ENCODE measurements around the gene SLC30A4. TPM values are rescaled to one million over a fixed set of nuclear protein-coding genes. Genes with fewer than 3 reads are reported as not detected.

Gene SLC30A4, protein sequence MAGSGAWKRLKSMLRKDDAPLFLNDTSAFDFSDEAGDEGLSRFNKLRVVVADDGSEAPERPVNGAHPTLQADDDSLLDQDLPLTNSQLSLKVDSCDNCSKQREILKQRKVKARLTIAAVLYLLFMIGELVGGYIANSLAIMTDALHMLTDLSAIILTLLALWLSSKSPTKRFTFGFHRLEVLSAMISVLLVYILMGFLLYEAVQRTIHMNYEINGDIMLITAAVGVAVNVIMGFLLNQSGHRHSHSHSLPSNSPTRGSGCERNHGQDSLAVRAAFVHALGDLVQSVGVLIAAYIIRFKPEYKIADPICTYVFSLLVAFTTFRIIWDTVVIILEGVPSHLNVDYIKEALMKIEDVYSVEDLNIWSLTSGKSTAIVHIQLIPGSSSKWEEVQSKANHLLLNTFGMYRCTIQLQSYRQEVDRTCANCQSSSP
- 4.5 and 8.3 TPM in 2 replicates for total RNA-seq

DNA sequence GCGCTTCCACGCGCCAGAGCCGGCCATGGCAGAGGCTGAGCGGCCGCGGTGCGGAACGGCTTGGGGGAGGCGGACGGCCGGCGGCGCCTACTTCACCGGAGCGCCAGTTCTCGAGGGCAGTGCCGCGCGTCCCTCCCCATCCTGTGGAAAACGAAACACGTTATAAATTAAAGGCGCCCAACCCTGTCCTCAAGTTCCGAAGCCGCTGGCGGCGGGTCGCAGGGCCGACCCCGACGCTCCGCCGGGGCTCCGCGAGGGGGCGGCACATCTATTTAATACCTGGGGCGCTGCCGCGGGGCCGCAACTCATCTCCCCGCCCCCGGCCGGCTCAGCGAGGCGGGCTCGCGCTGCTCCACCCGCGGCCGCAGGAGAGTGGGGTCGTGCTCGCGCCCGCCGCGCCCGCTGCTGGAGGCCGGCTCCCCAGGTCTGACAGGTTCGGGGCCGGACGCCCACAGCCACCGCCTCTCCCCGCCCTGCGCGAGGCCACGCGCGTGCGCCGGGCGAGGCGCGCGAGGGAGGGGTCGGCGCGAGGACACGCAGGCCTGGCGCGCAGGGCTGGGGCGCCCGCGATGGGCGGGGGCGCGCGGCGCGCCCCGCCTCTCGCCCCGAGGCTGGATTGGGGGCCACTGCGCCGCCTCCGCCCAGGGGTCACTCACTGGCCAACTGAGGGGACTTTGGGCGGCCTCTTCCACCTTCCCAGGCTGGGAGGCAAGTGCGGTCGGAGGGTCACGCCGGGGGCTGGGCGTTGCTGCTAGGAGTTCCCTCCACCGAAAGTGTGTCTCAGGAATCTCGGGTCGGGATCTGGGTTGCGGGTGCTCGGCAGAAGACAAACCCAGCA, at the start of gene SLC30A4:
Gene SLC30A4, minus strand, starts transcription at position 428 of the 838 bp plus-strand sequence. Its CDS starts 401 bp downstream, at position 27.

Other genes starting within 250 kb of the SLC30A4 start
- 0.18 TPM in 1 of 2 replicates, not detected in the other for gene GATM, start 144.2 kb downstream of the SLC30A4 start, total RNA-seq
- gene BLOC1S6, start 64.6 kb upstream of the SLC30A4 start, total RNA-seq: 33.0 and 37.5 TPM in 2 replicates
- 30.3 and 47.7 TPM in 2 replicates for gene SQOR, start 112.3 kb upstream of the SLC30A4 start, total RNA-seq

Data from cardiac atrium fibroblast (primary cell).